ENCODE results near the gene CLMN.
"Not testable (repeated sequence)": the region's sequence is repeated elsewhere in the genome, so short reads cannot be mapped to it uniquely, and the experiment has no call there.

Gene CLMN

GRCh38 chr14:95283802-95284201 lies 35.9 kb downstream of the CLMN start:
- not testable (repeated sequence) for DNase-seq

DNA sequence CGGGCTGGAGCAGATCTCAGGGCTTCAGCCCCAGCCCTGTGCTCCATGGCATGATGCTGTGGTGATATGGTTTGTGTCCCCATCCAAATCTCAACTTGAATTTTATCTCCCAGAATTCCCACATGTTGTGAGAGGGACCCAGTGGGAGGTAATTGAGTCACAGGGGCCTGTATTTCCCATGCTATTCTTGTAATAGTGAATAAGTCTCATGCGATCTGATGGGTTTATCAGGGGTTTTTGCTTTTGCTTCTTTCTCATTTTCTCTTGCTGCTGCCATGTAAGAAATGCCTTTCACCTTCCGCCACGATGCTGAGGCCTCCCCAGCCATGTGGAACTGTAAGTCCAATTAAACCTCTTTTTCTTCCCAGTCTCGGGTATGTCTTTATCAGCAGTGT lies 36.7 kb downstream of the CLMN start:
- DNase-seq: not testable (repeated sequence)

DNA sequence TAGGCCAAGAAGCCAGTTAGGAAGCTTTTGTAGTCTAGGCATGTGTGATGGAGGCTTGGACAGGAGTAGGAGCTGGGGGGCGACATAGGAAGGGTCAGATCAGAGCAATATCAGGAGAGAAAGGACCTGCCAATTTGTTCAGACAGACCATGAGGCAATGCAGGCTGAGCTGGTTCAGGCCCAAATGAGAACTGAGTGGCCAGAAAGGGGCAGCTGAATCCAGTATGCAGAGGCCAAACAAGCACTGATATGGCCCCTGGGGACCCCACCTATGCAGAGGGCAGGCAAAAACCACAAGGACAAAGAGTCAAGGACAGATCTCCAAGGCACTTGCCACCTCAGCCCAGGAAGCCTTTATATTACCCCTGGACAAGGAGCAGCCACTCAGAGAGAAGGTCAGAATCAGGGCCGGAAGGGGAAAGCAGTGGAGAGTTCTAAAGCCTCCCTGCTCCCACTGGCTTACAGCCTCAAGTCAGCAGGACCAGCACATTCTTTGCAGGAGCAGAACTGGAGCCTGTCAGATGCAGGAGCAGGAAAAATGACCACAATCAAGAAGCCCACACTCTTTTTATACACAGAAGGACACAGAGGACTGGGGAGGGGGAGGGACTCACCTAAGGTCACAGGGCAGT lies 37.2 kb downstream of the CLMN start:
- no peak for DNase-seq

GRCh38 chr14:95281560-95282176 lies 38.0 kb downstream of the CLMN start:
- no peak for DNase-seq

DNA sequence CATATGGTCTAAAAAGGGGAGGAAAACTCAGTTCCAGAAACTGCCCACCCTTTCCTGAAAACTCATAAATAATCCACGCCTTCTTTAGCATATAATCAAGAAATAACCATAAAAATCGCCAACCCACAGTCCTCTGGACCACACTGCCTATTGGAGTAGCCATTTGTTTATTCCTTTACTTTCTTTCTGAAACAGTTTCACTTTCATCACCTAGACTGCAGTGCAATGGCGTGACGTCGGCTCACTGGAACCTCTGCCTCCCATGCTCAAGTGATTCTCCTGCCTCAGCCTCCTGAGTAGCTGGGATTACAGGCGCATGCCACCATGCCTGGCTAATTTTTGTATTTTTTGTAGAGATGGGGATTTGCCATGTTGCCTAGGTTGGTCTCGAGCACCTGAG lies 44.2 kb downstream of the CLMN start:
- no peak for DNase-seq

DNA sequence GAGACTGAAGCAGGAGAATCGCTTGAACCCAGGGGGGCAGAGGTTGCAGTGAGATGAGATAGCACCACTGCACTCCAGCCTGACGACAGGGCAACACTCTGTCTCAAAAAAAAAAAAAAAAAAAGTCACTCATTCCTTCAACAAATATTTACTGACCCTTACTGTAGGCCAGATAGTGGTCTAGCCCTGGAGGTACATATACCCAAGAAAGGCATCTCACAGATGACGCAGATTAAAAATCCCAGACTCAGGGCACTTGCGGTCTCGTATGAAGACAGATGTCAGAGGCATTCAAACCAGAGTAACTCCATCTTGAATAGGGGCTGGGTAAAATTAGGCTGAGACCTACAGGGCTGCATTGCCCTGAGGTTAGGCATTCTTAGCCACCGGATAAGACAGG lies 44.8 kb downstream of the CLMN start:
- DNase-seq: no peak

DNA sequence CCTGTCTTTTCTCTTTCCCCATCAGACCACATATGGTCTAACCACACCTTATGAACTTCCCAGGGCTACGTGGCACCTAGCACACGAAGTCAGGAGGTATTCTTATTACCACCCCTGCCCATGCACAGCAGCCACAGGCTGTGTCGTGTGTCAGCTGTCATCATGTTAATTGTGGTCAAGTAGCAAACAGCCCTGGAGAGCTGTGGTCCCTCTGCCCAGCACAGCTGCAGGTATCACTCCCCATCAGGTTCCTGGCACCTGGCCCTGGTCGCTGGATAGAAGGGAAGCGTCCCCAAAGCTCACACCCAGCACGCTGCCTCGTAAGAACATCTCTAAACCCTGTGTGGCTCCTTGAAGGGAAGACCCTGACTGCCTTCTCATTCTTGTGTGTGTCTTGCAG lies 45.4 kb downstream of the CLMN start:
- DNase-seq: no peak

DNA sequence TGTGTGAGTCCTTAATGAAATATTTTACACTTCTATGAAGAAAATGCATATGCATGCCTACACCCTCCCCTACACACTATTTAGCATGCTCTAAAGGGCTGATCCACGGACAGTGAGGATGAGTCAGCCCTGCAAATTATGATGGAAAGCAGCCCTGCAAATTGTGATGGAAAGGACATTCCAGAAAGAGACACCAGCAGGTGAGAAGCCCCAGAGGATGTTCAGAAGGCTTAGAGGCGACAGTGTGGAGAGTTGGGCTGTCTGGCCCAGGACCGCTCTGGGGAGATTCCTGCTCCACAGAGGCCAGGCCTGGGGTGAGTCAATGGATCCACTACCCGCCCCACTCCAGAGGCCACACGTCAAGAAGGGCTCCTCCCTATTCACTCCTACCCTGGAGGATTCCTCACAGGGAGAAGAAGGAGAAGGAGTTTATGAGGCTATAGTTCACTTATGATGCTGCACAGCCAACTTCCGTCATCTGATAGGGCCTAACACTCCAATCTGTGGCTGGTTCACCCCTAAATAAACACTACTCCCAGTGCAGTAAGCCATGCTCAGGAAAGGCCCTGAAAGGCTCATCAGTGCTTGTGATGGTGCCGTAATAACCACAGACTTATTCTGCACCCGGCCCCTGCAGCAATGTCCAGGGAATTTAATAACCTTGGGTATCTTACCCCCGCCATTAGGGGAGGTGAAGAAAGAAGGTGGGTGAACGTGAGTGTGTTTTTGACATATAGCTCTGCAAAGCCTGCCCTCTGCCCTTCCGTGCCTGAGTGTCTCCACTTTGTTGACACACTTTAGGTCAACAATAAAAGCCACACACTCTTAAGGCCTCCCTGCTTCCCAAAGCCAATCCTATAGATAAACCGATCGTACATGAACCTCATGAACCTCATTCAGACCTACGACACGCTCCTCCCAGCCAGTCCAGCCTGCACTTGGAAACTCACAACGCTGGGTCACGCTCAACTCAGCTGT lies 46.4 kb downstream of the CLMN start:
- DNase-seq: no peak

GRCh38 chr14:95272057-95272456 lies 47.7 kb downstream of the CLMN start:
- DNase-seq: no peak

DNA sequence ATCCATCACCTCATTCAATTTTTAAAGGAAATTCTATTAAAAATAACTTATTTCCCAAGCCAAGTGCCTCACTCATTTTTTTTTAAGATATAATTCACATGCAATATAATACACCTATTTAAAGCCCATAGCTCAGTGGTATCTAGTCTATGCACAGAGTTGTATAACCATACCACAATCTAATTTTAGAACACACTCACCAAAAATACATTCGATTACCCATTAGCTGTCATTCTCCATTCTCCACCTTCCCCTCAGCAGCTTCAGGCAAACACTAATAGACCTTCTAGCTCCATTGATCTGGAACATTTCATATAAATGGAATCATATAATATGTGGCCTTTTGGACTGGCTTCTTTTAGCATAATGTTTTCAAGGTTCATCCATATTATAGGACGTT lies 49.5 kb downstream of the CLMN start:
- no peak for DNase-seq

DNA sequence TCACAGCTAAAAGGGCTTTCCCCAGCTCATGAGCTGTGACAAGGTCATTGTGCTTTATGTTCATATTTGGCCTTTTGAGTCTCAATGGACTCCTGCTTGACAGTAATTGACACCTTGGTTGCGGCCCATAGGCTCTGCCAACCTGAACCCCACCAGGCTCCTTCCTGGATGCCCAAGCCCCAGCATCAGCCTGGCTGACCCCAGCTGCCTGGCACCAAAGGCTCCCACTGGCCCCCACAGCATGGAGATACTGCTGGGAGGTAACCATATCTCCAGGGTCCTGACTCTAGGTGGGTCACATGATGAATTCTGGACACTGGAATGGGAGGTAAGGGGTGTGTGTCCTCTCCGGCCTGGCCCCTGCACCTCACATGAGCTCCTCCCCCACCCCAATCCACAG lies 50.2 kb downstream of the CLMN start:
- DNase-seq: no peak

DNA sequence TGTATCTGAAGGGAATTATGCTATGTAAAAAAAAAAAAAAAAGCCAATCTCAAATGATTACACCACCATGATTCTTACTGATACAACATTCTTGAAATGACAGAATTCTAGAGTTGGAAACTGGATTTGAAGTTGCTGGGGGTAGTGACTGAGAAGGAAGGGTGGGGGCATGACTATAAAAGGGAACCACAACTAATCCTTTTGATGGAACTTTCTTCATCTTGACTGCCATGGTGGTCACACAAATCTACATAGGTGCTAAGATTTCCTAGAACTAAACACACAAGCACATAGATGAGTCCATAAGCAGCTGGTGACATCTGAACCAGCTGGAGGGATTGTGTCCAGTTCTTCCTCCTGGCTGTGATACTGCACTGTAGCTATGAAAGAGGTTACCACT lies 51.4 kb downstream of the CLMN start:
- peak in 1 of 5 experiments; percentile 37 for DNase-seq

- peak in 1 of 5 experiments; percentile 77 for DNase-seq
Measured at GRCh38 chr14:95267306-95267705, 52.4 kb downstream of the CLMN start.

- DNase-seq: peak in 1 of 5 experiments; percentile 84
Measured at GRCh38 chr14:95265106-95266094, 54.3 kb downstream of the CLMN start.

DNA sequence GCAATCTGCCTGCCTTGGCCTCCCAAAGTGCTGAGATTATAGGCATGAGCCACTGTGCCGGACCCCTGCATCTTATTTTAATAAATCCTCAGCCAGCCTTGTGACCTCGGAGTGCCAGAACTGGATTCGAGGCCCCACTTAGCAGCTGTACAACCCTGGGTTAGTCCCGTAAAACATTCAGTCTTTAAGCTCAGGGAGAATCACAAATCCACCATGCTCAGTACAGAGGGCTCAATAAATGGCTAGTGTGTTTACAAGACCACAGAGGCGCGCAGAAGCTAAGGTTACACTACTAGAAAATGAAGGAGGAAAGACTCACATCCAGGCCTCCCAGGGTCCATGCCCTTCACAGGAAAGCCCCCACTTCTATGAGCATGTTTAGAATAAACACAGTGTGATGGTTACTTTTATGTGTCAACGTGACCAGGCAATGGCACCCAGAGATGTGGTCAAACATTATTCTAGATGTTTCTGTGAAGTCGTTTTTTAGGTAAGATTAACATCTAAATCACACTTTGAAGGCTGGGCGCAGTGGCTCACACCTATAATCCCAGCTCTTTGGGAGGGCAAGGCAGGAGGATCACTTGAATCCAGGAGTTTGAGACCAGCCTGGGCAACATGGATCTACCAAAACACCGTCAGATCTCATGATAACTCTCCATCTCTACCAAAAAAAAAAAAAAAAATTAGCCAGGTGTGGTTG lies 55.3 kb downstream of the CLMN start:
- no peak for DNase-seq

- no peak for DNase-seq
Measured at GRCh38 chr14:95263527-95264231, 56.0 kb downstream of the CLMN start.

- no peak for DNase-seq
Measured at GRCh38 chr14:95262511-95262891, 57.2 kb downstream of the CLMN start.

DNA sequence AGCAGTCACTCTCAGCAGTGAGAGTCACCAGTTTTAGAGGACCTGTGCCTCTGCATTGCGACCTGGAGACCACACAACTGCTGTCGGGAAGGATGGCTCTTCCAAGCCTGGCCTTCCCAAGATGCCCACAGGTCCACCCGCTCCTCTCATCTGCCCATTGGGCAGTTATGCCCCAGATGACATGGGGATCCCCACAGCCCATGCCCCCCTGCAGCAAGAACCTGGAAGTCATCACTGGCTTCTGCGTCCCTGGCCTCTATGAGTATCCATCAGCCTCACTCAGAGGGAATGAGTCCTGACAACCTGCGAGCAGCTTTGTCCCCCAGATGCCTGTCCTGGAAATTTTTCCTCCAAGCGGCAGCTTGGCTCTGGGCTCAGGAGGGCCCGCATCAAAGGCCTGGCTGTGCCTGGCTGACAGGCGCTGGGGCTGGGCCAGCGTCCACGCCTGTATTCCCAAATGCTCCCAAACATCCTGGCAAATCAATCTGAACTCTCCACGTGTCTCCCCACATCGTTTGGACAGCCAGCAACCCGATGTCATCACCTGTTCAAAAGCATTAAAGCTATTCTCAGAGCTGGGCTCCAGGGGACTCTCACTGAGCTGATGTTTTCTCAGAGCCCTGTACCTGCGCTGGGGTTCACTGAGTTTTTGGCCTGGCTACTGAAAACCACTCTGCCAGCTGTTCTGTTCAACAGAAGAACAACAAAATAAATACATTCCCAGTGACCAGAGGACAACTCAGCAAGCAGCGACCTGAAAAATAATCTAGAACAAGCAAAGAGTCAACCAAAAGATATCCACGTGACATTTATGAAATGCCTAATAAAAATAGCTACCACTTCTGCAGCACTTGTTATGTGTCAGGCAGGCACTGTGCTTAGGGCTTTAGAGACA lies 57.8 kb downstream of the CLMN start:
- DNase-seq: no peak

DNA sequence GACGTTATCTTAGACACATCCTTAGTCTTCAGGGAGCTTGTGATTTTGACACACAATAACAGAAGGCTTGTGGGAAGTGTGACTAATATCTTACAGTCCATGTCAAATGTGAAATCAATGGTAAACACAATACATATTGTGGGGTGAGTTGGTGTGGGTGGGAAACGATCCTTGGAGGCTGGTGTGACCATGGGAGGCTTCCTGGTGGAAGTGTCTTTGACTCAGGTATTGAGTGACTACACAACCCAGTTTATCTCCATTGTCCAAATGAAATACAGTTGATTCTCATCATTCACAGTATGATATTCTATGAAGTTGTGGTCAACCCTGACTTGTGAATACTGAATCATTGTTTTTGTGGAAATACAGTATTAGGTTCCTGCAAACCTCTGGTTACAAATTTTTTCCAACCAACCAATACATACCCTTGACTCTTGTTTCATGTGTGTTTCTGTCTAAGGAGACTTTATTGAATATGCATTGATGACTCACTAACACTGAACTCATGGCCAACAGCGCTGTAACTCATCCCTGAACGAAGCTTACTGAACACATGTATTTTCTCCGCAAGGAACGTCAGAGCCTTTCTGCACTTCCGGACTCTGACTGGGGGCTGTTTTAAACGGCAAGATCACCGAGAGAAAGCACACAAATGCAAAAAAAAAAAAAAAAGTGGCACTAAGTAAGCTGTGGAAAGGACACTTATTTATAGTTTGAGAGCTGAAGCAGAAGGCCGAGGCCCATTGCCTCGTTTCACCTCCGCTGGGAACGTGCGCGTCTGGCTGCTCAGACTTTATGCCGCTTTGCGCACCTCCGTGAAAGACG lies 59.0 kb downstream of the CLMN start:
- peak in 2 of 5 experiments; percentile 33 to 56 for DNase-seq
